NCI-H1105 treated with DMSO at 0.1 percent for 48 hours (cell line): Measurements from ENCODE around the gene RGS7.

ENCODE experiments used
- DNase-seq: peaks from one replicate; lab custom pipeline; 2025; lab: John Stamatoyannopoulos, UW

The RGS7 gene

DNA sequence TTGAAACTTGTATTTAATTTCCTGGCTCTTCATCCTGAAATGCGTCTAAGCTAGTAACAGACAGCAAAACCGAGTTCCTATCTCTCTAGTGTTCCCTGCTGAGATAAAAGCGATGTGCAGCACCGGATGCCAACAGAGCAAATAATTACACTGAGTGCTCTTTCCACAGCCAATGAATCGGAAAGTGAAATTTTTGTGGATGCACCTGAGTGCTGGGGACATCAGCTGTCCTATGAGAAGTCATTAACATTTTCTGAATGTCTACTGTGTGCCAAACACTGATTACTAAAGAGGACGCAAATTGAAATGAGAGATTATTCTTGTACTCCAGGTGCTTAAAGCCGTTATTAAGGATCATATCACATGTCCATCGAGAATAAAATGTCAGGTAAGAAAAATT, 278.0 kb downstream of the RGS7 start:
- no peak for DNase-seq

DNA sequence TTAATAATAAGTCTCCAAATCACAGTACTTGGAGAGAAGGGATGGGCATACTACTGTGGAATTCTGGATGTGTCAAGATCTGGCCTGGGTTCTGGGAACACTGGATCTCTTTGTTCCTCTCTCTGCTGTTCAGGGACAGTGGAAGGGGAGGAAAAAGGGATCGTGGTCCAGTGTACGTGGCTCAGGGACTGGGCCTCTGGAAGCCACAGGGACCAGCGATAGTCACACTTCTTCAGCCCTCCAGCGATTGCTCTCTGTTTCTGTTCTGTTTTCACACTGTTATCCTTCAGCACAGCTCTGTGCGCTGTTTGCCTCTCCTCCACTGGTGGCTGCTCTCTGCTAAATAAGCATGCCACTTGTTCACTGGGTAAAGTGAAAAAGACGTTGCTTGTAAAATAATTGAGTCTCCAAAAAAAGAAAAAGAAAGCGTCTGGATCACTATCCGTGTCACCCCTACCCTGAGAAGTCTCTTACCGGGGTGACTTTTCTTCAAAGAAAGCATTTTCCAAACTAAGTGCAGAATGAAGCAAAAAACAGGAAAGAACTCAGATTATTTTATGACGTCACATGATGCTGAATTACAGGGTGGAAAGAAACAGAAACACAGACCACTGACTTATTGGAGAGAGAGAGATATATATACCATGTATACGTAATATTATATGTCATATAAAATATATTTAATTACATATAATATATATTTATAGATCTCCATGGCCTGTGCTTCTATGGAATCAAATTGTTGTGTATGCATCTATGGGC, 279.4 kb downstream of the RGS7 start:
- no peak for DNase-seq

DNA sequence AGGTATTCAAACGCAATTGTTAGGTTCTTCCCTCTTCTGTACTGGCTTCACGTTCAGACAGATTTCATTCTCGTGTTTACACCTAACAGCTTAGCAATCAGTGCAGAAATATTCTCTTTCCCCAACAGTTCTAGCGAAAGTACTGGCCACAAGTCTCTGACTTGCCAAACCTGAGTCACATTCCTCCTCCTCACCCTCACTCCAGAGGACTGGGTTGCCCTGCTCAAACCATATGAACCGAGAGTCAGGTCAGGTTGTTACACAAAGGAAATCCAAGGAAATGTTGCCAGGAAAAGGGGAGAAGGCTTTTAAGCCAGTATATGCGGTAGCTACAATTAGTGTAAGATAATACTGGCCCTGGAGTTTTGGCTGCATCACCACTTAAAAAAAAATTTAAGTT, 282.5 kb downstream of the RGS7 start:
- DNase-seq: no peak

GRCh38 chr1:241068359-241068758, 288.6 kb downstream of the RGS7 start:
- DNase-seq: no peak

- no peak for DNase-seq
Measured at GRCh38 chr1:241063276-241063675, 293.7 kb downstream of the RGS7 start.

DNA sequence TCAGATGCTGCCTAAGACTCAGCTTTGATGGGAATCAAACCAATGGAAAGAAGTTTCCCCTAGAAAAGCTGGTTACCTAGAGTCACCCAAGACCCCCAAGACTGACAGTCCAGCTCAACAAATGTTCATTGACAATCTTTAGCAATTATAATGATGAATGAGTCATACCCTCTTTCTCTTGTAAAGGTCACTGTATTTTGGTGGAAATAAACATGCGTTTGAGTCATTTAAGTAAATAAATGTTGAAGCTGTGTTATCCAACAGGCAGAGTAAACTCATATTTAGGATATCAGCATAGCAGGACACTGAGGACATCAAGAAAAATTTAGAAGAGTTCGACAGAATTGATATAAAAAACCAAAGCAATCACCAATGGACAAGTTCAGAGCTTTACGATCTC, 295.9 kb downstream of the RGS7 start:
- DNase-seq: no peak

DNA sequence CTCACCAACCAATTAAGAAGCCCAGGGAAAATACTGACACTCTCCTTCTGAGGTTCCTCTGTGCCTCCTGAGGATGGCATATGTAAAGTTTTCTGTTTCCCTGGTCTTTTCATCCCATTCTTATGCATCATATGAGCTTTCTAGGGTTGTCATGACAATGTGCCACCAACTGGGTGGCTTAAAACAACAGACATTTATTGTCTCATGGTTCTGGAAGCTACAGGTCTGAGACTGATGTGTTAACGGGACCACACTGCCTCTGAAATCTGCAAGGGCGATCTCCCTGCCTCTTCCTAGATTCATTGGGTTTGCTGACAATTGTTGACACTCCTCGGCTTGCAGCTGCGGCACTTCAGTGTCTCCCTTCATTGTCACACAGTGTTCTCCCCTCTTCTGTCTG, 308.4 kb downstream of the RGS7 start:
- DNase-seq: no peak

GRCh38 chr1:241045659-241046058, 311.3 kb downstream of the RGS7 start:
- no peak for DNase-seq

DNA sequence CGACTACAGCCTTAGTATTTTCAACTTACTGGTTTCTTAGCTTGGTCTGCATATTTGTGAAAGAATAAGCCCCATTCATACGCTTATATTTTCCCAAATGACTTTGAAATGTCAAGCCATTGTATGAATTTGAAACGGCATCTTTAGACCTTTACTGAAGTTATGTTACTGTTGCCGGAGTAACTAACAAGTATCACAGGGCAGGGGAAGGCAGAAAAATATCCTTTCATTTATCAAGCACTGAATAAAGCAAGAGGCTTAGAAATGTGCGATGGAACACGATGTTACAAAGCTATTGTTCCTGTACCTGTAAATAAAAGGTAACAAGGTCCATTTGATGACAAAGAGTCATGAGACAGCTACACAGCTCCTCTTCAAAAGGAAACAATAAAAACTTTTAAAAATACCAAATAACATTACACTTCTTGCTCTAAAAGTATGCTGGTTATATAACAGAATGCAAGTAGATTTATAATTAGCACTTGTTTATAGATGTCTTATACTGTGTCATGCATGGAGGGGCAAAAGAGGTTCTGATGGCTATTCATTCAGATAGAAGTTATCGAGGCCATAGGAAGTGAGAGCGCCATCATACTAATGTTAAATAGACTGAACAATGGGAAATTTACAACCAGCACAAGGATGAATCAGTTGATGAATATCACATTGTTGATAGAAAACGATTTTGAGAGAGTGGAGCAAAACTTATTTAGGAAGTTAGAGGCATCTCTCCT, 322.6 kb downstream of the RGS7 start:
- DNase-seq: no peak

DNA sequence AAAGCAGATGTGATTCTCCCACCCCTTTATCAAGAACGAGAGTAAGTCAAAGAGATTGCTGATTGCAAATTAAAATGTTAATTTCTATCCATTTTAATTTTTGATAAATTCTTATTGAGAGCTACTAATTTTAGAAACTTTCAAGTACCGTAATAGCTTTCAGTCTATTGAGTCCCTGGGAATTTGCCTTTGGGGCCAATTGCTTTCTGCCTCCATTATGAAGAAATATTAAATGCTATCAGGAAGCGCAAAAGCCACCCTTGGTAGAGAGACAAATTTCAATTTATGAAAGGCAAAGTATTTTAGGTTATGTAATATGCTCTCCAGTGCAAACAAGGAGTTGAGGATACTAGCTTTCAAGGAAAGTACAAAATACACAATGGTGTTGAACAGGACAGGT, 332.2 kb downstream of the RGS7 start:
- no peak for DNase-seq

GRCh38 chr1:241022366-241022765, 334.6 kb downstream of the RGS7 start:
- DNase-seq: no peak

DNA sequence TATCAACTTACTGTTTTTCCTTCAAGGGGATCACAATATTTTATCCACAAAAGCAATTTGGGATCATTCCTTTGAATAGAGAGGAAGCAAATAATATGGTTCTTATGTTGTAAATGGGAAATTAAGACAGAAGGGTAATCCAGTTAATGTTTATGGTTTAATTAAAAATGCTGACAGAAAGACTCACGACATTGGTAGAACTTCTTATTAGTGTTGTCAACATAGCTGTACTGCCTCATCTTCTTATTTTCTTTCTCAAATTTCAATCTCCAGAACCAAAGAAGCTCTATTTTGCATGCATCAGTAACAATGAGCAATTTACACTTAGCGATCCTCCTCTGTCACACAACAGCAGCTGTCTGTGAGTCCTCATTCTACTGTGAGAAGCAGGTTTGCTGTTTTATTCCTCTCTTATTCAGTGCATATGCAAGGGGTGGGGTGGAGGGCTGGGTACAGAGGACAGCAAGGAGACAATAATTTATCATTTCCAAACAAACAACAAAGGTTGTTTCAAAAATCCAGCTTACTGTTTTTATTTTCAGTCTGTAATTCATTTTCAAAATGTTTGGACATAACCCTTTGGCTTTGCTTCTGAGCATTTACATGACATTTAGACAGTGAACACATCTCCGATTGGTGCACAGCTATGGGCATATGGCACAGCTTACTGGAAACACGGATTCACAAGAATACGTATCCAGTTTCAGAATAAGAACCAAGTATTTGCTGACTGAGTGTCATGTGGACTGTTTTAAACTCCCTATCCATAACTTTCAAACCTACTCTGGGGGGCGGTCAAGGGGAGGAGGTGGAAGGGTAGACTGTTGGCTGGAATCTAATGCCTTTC, 335.9 kb downstream of the RGS7 start:
- no peak for DNase-seq

- no peak for DNase-seq
Measured at GRCh38 chr1:241012708-241013340, 344.2 kb downstream of the RGS7 start.

GRCh38 chr1:241007668-241008067, 349.3 kb downstream of the RGS7 start:
- no peak for DNase-seq

GRCh38 chr1:240999826-241000225, 357.2 kb downstream of the RGS7 start:
- no peak for DNase-seq

DNA sequence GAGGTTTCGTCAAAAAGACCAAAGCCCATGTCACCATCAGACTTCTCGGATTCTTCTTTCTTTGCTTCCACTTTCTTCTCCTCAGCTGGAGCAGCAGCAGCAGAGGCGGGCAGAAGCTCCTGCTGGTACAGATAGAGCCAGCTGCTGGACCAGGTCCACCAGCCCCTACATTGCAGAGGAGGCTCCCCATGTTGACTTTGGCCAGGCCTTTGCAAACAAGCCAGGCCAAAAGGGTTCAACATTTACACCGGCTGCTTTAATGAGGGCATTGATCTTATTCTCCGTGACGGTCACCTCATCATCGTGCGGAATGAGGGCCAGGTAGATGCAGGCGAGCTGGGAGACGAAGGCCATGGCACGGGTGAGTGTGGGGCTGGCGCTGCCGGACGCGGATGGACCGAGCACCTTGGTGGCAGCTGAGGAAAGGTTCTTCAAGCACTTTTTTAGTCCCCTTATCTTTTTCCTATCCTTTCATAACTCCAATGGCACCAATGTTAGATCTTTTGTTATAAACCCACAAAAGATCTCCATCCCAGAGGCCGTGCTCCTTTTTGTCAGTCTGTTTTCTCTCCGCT, 358.5 kb downstream of the RGS7 start:
- DNase-seq: no peak

GRCh38 chr1:240998024-240998423, 359.0 kb downstream of the RGS7 start:
- DNase-seq: no peak

DNA sequence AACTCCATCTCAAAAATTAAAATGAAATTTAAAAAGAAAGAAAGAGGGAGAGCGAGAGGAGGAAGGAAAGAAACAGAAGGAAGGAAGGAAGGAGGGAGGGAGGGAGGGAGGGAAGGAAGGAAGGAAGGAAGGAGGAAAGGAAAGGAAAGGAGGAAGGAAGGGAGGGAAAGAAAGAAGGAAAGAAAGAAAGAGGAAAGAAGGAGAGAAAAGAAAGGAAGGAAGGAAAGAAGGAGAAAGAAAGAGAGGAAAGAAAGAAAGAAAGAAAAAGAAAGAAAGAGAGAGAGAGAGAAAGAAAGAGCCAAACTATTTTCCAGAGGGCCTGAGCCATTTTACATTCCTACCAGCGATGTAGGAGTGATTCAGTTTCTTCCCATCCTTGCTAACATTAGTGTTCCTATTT, 364.0 kb downstream of the RGS7 start:
- no peak for DNase-seq

DNA sequence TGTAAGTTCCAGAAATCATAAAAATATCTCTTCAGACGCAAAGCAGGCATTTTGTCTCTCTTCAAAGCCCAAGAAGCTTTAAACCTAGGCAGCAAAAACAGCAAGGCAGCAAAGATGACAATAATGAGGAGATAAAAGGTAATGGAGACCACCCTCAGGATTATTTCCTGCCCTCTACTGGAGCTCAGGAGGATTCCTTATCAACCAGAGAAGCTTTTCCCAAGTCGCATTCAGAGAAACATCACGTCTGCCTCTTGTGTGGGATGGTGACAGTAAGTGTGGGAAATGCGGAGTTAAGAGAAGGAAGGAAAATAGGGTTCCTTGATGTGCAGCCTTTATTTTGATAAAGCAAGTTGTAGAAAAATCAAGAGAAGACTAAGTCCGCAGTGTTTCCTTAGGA, 365.8 kb downstream of the RGS7 start:
- no peak for DNase-seq

DNA sequence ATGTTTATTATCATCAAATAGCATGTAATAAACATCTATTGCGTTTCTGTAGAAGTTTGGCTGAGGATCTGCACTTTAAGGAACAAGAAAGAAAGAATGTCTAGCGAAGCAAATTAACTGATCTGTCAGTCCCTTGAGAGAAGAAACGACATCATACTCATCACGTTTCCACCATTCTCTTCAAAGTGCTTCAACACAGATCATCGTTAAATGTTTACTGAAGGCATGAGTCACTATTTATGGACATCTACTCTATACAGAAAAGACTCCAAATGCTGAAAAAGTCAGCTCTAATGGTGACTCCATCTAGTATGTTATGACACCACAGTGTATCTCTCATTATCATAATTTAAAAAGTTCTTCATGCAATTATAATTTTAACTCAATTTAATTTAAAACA, 369.1 kb downstream of the RGS7 start:
- no peak for DNase-seq

DNA sequence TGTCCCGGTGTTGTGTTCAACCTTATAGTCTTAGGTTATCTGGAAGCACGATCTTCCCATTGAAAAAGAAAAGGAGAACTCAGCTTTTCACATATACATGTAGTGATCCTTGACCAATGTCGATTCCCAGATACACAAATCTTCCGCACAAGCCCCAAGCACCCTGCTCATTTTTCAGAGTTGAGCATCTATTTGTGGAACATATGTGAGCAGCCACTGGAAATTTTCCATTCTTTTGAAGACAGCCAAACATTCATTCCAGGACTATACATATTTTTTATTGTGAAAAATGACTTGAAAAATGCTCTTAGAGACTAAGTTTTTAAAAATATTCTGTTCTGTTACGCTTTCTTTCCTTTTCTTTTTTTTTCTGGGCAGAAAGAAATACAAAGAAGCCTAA, 371.9 kb downstream of the RGS7 start:
- no peak for DNase-seq

- DNase-seq: no peak
Measured at GRCh38 chr1:240980342-240980741, 376.7 kb downstream of the RGS7 start.
